Fibroblast of peridontal ligament (primary cell): Measurements from ENCODE around the gene PRKG2.
"Not testable (repeated sequence)": the region's sequence is repeated elsewhere in the genome, so short reads cannot be mapped to it uniquely, and the experiment has no call there.

Source experiments
- DNase-seq: peaks from one replicate; pipeline ENCODE4 v3.0.0-alpha.2; 2010; ENCODE audit errors: extremely low read depth

The PRKG2 gene

GRCh38 chr4:81214881-81215868 lies at the start of gene PRKG2:
Gene PRKG2, minus strand, starts transcription at chr4:81215222. Its CDS starts 10,175 bp downstream, at chr4:81205047.
- DNase-seq: no peak

GRCh38 chr4:81260443-81261101 lies 45.5 kb upstream of the PRKG2 start:
- no peak for DNase-seq

- DNase-seq: no peak
Measured at GRCh38 chr4:81258841-81259550, 44.0 kb upstream of the PRKG2 start.

GRCh38 chr4:81257816-81258215 lies 42.8 kb upstream of the PRKG2 start:
- DNase-seq: no peak

- peak; percentile 74 for DNase-seq
Measured at GRCh38 chr4:81257021-81257420, 42.0 kb upstream of the PRKG2 start.

- peak; percentile 40 for DNase-seq
Measured at GRCh38 chr4:81256059-81256970, 41.3 kb upstream of the PRKG2 start.

- DNase-seq: peak; percentile 91
Measured at GRCh38 chr4:81255524-81255923, 40.5 kb upstream of the PRKG2 start.

GRCh38 chr4:81250430-81250829 lies 35.4 kb upstream of the PRKG2 start:
- no peak for DNase-seq

GRCh38 chr4:81245218-81246009 lies 30.4 kb upstream of the PRKG2 start:
- no peak for DNase-seq

- DNase-seq: no peak
Measured at GRCh38 chr4:81237791-81238190, 22.8 kb upstream of the PRKG2 start.

GRCh38 chr4:81235982-81236749 lies 21.1 kb upstream of the PRKG2 start:
- no peak for DNase-seq

GRCh38 chr4:81227968-81228367 lies 12.9 kb upstream of the PRKG2 start:
- DNase-seq: no peak

- DNase-seq: no peak
Measured at GRCh38 chr4:81227138-81227537, 12.1 kb upstream of the PRKG2 start.

GRCh38 chr4:81225252-81225651 lies 10.2 kb upstream of the PRKG2 start:
- DNase-seq: no peak

GRCh38 chr4:81222082-81222472 lies 7.1 kb upstream of the PRKG2 start:
- not testable (repeated sequence) for DNase-seq

- DNase-seq: peak; percentile 24
Measured at GRCh38 chr4:81221303-81222081, 6.5 kb upstream of the PRKG2 start.

- no peak for DNase-seq
Measured at GRCh38 chr4:81220271-81220670, 5.2 kb upstream of the PRKG2 start.

- DNase-seq: no peak
Measured at GRCh38 chr4:81218206-81218605, 3.2 kb upstream of the PRKG2 start.

- DNase-seq: no peak
Measured at GRCh38 chr4:81217779-81218178, 2.8 kb upstream of the PRKG2 start.
